HepG2 (cell line): ENCODE data around the gene MGST1. TPM values are rescaled to one million over a fixed set of nuclear protein-coding genes. Genes with fewer than 3 reads are reported as not detected.
A peak's percentile ranks its signal among the peaks of the same experiment; 100 is the strongest.

ENCODE experiments used
- EEA1 ChIP-seq: sonication (generic); formaldehyde crosslinking; IDR thresholded peaks from 2 replicates; pipeline ENCODE4 v1.5.1; 2020; ENCODE audit warnings: mild to moderate bottlenecking, missing genetic modification reagents, borderline replicate concordance
- FOXC1 ChIP-seq: sonication (generic); formaldehyde crosslinking; IDR thresholded peaks from 2 replicates; pipeline ENCODE4 v1.8.0; 2022; ENCODE audit warnings: mild to moderate bottlenecking, missing genetic modification reagents, borderline replicate concordance
- HOXA3 ChIP-seq: sonication (generic); formaldehyde crosslinking; IDR thresholded peaks from 2 replicates; pipeline ENCODE4 v1.5.0; 2020; ENCODE audit warnings: missing genetic modification reagents
- JDP2 ChIP-seq: sonication (generic); formaldehyde crosslinking; IDR thresholded peaks from 2 replicates; pipeline ENCODE4 v1.8.1; 2022; ENCODE audit warnings: missing genetic modification reagents, borderline replicate concordance
- KIAA2018 ChIP-seq: sonication (generic); formaldehyde crosslinking; IDR thresholded peaks from 2 replicates; pipeline ENCODE4 v1.5.0; 2020; ENCODE audit warnings: mild to moderate bottlenecking, missing genetic modification reagents, borderline replicate concordance
- KLF12 ChIP-seq: sonication (generic); formaldehyde crosslinking; IDR thresholded peaks from 2 replicates; pipeline ENCODE4 v1.4.0; 2020; ENCODE audit warnings: missing genetic modification reagents, borderline replicate concordance
- KLF15 ChIP-seq: sonication (generic); formaldehyde crosslinking; IDR thresholded peaks from 2 replicates; pipeline ENCODE4 v1.8.1; 2023; ENCODE audit warnings: borderline replicate concordance, mild to moderate bottlenecking, inconsistent platforms, missing genetic modification reagents, mixed read lengths
- MLXIP ChIP-seq: sonication (generic); formaldehyde crosslinking; IDR thresholded peaks from 2 replicates; pipeline ENCODE4 v1.9.0; 2021; ENCODE audit warnings: missing genetic modification reagents, borderline replicate concordance
- PHF20 ChIP-seq: sonication (generic); formaldehyde crosslinking; IDR thresholded peaks from 2 replicates; pipeline ENCODE4 v1.5.0; 2020; ENCODE audit warnings: mild to moderate bottlenecking, missing genetic modification reagents
- RAD51 ChIP-seq: fragments of 450-650 bp; IDR thresholded peaks from 2 replicates; pipeline ENCODE4 v1.6.1; 2016; ENCODE audit warnings: borderline replicate concordance
- RBM22 ChIP-seq: fragments of 200-400 bp; formaldehyde crosslinking; optimal IDR thresholded peaks from 2 replicates; pipeline ENCODE3; 2017; ENCODE audit warnings: mild to moderate bottlenecking, low read length, moderate library complexity
- SUZ12 ChIP-seq: fragments of 150-350 bp; IDR thresholded peaks from 2 replicates; pipeline ENCODE4 v1.6.1; 2014; ENCODE audit warnings: low read depth, low read length
- TEAD3 ChIP-seq: optimal IDR thresholded peaks from 2 replicates; pipeline ENCODE3; 2016; ENCODE audit warnings: borderline replicate concordance
- XRCC5 ChIP-seq: fragments of 200-400 bp; formaldehyde crosslinking; optimal IDR thresholded peaks from 2 replicates; pipeline ENCODE3; 2017; ENCODE audit warnings: mild to moderate bottlenecking, low read length
- ZFP36L2 ChIP-seq: sonication (generic); formaldehyde crosslinking; IDR thresholded peaks from 2 replicates; pipeline ENCODE4 v1.4.0; 2020; ENCODE audit warnings: missing genetic modification reagents
- ZZZ3 ChIP-seq: sonication (generic); formaldehyde crosslinking; IDR thresholded peaks from 2 replicates; pipeline ENCODE4 v1.4.0; 2020; ENCODE audit warnings: missing genetic modification reagents, mild to moderate bottlenecking, borderline replicate concordance
- polyA plus RNA-seq, 8 experiments: library from polyadenylated mRNA; depleted of rRNA in 3 of 8; stranded (reverse) in 7 of 8; unstranded in 1 of 8; fragments of >200 nt; fragmentation: Illumina TruSeq in 4 of 8; extraction: Trizol in 4 of 8; gene quantifications; 2 replicates each; pipeline versions ENCODE4 v1.2.1 to v1.2.3, GENCODE V29; 2011 to 2016; ENCODE audit warnings: low read depth in 4 of 8, missing spikeins in 1 of 8, mixed read lengths in 1 of 8; ENCODE audit not compliant: insufficient read depth in 1 of 8
- total RNA-seq, 5 experiments: library from RNA; depleted of rRNA; stranded (reverse); fragments of >200 nt; fragmentation: Illumina TruSeq; extraction: Trizol; gene quantifications; 2 replicates each; pipeline ENCODE4 v1.2.3, GENCODE V29; 2016; ENCODE audit warnings: low read depth in 1 of 5

MGST1 gene
- total and polyA plus RNA-seq, 2 of the 13 experiments (the other 11 are each of a cell fraction or from before 2014, with no cell fraction given) = 119 to 152 TPM

GRCh38 chr12:16385782-16386646, 38.6 kb downstream of the MGST1 start (continued):
- no peak for TF ChIP-seq ZZZ3 (CRISPR knock-in tag)
- no peak for TF ChIP-seq FOXC1
- no peak for TF ChIP-seq KLF15 (CRISPR knock-in tag)
- no peak for TF ChIP-seq SUZ12
- TF ChIP-seq KLF12 (CRISPR knock-in tag) = no peak
- TF ChIP-seq XRCC5 = peak; percentile 57
- TF ChIP-seq RAD51 = no peak
- peak; percentile 45 for TF ChIP-seq TEAD3 (CRISPR knock-in tag)
- no peak for TF ChIP-seq HOXA3
- no peak for TF ChIP-seq JDP2 (CRISPR knock-in tag)
- TF ChIP-seq RBM22 = no peak
- TF ChIP-seq EEA1 (CRISPR knock-in tag) = no peak
- TF ChIP-seq KIAA2018 (CRISPR knock-in tag) = no peak
- no peak for TF ChIP-seq PHF20 (CRISPR knock-in tag)
- no peak for TF ChIP-seq ZFP36L2 (CRISPR knock-in tag)
- no peak for TF ChIP-seq MLXIP (CRISPR knock-in tag)
